Stimulated activated naive CD8-positive, alpha-beta T cell treated with anti-CD3 and anti-CD28 coated beads, Interleukin-15, Interleukin-2, amounts not matched to agents 100 U/mL and 50 U/mL, for 24 hours (primary cell): ENCODE data around the gene TRPM1.
A peak's percentile ranks its signal among the peaks of the same experiment; 100 is the strongest.

Source experiments
- ATAC-seq: fragments of 150-1000 bp; cut with Tn5 transposase; one replicate; pipeline ENCODE4 v1.10.0; 2021
- DNase-seq: peaks from one replicate; pipeline ENCODE4 v3.0.0; 2021

Gene TRPM1

DNA sequence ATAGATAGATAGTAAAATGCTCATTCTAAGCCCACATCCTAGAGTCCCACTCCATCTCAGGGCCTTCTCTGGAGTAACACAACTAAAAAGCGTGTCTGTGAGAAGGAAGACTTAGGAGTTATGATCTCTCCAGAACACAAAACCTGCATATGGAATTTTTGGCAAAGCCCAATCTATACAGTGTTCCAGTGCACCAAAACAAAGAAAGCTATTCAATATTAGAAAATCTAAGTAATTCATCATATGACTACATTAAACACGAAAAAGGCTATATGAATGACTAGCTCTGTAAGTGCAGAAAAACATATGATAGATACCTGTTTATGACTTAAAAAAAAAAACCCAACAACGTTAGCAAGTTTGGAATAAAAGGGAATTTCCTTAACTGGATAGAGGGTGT is 137.8 kb downstream of the TRPM1 start:
- ATAC-seq (no peak), DNase-seq (no peak)

DNA sequence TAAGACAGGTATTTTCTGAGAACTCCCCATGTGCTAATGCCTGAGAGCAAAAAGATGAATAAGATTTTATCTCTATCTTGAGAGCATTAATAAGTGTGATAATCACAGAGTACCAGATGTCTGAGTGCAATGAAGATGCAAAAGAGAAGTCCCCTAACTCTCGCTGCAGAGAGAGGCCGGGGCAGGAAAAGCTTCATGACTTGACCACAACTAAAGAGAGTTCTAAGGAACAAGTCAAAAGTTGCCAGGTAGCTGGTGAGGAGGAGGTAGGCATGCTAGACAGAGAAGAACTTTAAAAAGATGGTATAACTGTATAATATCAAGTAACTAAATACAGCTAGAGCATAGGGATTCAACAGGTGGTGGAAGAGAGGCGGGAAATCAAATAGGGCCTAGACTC is 138.9 kb downstream of the TRPM1 start:
- no peak for DNase-seq
- ATAC-seq, result no peak

- DNase-seq, result no peak
- no peak for ATAC-seq
Measured at GRCh38 chr15:30962079-30962478, 139.4 kb downstream of the TRPM1 start.

- ATAC-seq, result no peak
- DNase-seq, result no peak
Measured at GRCh38 chr15:30958219-30958618, 143.3 kb downstream of the TRPM1 start.

DNA sequence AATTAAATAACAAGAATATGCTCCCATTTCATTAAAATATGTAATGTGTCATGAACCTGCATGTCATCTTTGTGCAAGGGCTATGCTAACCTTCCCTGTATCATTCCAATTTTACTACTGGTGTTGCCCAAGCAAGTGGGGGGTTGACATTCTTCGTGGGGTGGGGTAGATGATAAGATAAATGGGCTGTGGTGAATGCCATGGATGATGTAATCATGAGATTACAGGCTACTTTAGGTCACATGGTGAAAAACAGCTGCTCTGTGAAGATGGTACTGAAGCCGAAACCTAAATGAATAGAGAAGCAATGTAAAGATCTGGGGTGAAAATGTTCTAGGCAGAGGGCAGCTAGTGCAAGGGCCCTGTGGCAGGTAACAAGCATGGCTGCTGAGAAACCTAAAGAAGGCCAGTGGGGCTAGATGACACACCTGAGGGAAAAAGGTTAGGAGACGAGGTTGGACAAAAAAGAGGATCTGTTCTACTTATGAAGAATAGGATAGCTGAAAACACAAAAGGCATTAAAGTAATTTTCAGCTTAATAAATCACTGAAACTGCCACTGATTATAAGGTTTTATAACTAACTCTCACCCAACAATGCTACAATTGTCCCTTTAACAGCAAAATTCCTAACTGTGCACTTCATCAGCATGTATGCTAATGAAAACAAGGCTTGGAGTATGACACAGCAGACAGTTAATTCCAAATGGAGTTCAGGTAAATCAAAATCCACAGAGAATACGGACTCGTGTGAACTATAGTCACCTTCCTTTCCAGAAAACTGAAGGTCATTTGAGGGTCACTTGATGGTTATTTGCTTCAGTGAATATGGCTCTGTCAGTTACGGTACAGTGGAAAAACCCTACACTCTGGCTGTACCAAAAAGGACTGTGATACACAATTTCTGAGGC is 145.1 kb downstream of the TRPM1 start:
- DNase-seq (no peak), ATAC-seq (no peak)

DNA sequence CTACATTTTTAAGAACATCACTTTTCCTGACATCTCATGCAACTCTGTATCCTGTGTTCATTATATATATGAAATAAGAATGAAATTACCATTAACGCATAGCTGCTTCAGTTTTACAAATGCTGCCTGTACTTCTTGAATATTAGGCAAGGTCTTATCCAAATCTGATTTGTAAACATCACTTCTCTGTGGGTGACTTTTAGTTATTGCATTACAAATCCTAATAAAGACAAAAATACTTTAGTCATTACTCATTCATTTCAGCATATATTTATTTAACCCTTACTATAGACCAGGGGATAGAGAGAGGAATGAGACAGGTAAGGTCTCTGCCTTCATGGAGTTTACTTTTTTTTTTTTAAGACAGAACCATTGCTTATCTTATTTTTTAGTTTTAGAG is 146.9 kb downstream of the TRPM1 start:
- no peak for ATAC-seq
- DNase-seq, result no peak

DNA sequence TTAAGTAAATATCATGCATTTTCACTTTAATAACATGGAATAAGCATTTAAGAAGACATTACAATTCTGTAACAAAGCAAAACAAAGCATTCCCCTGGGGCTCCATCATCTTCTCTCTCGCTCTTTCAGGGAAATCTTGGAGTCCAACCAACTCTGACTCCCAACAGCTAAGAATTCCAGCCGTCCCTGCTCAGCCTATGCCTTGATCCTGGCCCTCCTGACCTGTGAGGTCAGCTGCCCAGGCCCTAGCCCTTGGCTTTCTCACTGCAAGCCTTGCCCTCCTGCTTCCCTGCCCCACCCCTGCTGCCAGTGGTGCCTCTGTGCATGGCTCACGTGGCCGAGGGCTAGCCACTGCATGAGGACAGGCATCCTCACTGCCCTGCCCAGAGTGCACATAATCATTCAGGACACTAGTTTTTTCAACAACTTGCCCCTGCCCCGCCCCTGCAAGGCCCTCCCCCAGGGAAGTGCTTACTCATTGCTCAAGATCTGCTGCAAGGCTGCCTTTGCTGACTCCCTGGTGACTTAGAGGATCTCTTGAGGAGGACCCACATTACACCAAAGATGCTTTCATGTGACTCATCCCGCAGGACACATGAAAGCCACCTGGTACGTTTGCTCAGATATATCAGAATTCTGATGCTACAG is 147.7 kb downstream of the TRPM1 start:
- peak; percentile 12 for DNase-seq
- peak; percentile 46 for ATAC-seq

GRCh38 chr15:30953183-30953582 is 148.3 kb downstream of the TRPM1 start:
- DNase-seq (no peak), ATAC-seq (no peak)
